C4-2B (cell line): ENCODE results near the gene F7.
"Not testable (repeated sequence)": the region's sequence is repeated elsewhere in the genome, so short reads cannot be mapped to it uniquely, and the experiment has no call there.

ENCODE experiments used
- H3K27ac ChIP-seq: fragments of 450-650 bp; 2 replicates; pipeline ENCODE4 v1.5.1; 2017
- CTCF ChIP-seq: fragments of 450-650 bp; conservative IDR thresholded peaks from 2 replicates; pipeline ENCODE4 v1.5.1; 2017; ENCODE audit warnings: mild to moderate bottlenecking
- ZFX ChIP-seq: fragments of 450-650 bp; IDR thresholded peaks from 2 replicates; pipeline ENCODE4 v1.6.1; 2017

Gene F7

GRCh38 chr13:113110048-113110851 lies 4.7 kb downstream of the F7 start:
- TF ChIP-seq ZFX = no peak
- TF ChIP-seq CTCF = no peak
- no peak overlapping the region for H3K27ac ChIP-seq

GRCh38 chr13:113110852-113111315 lies 5.3 kb downstream of the F7 start:
- no peak for TF ChIP-seq CTCF
- no peak for TF ChIP-seq ZFX
- H3K27ac ChIP-seq = no peak overlapping the region

- H3K27ac ChIP-seq = not testable (repeated sequence)
These were observed 6.2 kb downstream of the F7 start for GRCh38 chr13:113111821-113112220.

GRCh38 chr13:113112475-113112874 lies 6.9 kb downstream of the F7 start:
- H3K27ac ChIP-seq = not testable (repeated sequence)

- TF ChIP-seq CTCF (no peak), ZFX (no peak)
- no peak overlapping the region for H3K27ac ChIP-seq
These were observed 7.6 kb downstream of the F7 start for GRCh38 chr13:113112893-113113845.

- no peak for TF ChIP-seq CTCF
- no peak for TF ChIP-seq ZFX
- no peak overlapping the region for H3K27ac ChIP-seq
These were observed 8.3 kb downstream of the F7 start for GRCh38 chr13:113113846-113114271.

- no peak overlapping the region for H3K27ac ChIP-seq
- TF ChIP-seq ZFX = no peak
- no peak for TF ChIP-seq CTCF
These were observed 9.1 kb downstream of the F7 start for GRCh38 chr13:113114511-113115362.
